Neural crest cell (in vitro differentiated cells): ENCODE measurements around the gene NCBP3. TPM values are rescaled to one million over a fixed set of nuclear protein-coding genes. Genes with fewer than 3 reads are reported as not detected.

Experiments used
- DNase-seq: peaks from one replicate; pipeline ENCODE4 v3.0.0; 2021; ENCODE audit warnings: low read depth, mixed read lengths, low spot score
- H3K27ac Mint-ChIP-seq: one replicate; pipeline ENCODE4 v1.8.0; 2021; ENCODE audit warnings: mild to moderate bottlenecking, mixed read lengths; ENCODE audit not compliant: unreplicated experiment
- H3K27me3 Mint-ChIP-seq: 2 replicates; pipeline ENCODE4 v1.8.0; 2021; ENCODE audit warnings: low read depth, mild to moderate bottlenecking, mixed read lengths
- H3K36me3 Mint-ChIP-seq: 2 replicates; pipeline ENCODE4 v1.8.0; 2021; ENCODE audit warnings: low read depth, mild to moderate bottlenecking, mixed read lengths
- H3K4me1 Mint-ChIP-seq: 2 replicates; pipeline ENCODE4 v1.8.0; 2021; ENCODE audit warnings: mixed read lengths
- H3K4me3 Mint-ChIP-seq: one replicate; pipeline ENCODE4 v1.8.0; 2021; ENCODE audit warnings: mild to moderate bottlenecking, mixed read lengths
- H3K9me3 Mint-ChIP-seq: 2 replicates; pipeline ENCODE4 v1.8.0; 2021; ENCODE audit warnings: mixed read lengths
- total RNA-seq: library from RNA; stranded (reverse); gene quantifications from 2 replicates; pipeline ENCODE4 v1.2.1, GENCODE V29; 2021
- TF ChIP-seq, protein P1 (sequence below): fragments of 200-600 bp; sonication (generic); conservative IDR thresholded peaks from 2 replicates; pipeline ENCODE4 v1.5.0; 2021; ENCODE audit warnings: antibody characterized with exemption, mild to moderate bottlenecking

The NCBP3 gene
- total RNA-seq, 1 donor from 2014 or later, result 61.5 TPM

GRCh38 chr17:3885970-3886369, 39.9 kb upstream of the NCBP3 start:
- DNase-seq, result no peak
- peaks cover 12% of the 10 kb centered on the region for H3K4me1 Mint-ChIP-seq
- no peak overlapping the region for H3K4me3 Mint-ChIP-seq
- no peaks in the 10 kb centered on the region for H3K9me3 Mint-ChIP-seq
- TF ChIP-seq, protein P1, sequence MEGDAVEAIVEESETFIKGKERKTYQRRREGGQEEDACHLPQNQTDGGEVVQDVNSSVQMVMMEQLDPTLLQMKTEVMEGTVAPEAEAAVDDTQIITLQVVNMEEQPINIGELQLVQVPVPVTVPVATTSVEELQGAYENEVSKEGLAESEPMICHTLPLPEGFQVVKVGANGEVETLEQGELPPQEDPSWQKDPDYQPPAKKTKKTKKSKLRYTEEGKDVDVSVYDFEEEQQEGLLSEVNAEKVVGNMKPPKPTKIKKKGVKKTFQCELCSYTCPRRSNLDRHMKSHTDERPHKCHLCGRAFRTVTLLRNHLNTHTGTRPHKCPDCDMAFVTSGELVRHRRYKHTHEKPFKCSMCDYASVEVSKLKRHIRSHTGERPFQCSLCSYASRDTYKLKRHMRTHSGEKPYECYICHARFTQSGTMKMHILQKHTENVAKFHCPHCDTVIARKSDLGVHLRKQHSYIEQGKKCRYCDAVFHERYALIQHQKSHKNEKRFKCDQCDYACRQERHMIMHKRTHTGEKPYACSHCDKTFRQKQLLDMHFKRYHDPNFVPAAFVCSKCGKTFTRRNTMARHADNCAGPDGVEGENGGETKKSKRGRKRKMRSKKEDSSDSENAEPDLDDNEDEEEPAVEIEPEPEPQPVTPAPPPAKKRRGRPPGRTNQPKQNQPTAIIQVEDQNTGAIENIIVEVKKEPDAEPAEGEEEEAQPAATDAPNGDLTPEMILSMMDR, result no peak
- peaks cover 11% of the 10 kb centered on the region for H3K27me3 Mint-ChIP-seq
- H3K36me3 Mint-ChIP-seq, result no peaks in the 10 kb centered on the region
- no peak overlapping the region for H3K27ac Mint-ChIP-seq

DNA sequence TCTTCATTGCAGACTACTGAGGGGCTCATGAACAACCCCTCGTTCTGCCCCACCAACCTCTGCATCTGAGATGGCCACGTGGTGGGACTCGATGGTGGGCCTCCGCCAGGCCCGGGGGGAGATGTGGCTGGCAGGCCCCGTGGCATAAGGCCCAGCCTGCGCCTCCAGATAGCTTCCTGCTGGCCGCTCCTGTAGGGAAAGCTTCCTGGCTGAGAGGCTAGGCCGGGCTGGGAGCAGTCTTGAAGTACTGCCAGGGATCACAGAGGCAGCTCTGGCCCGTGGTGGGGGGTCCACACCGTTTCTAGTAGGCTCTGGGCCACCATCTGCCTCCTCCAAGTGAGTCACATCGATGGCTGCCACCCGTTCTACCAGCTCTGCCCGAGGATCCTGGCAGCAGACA, 39.2 kb upstream of the NCBP3 start:
- TF ChIP-seq, protein P1, result no peak
- H3K27ac Mint-ChIP-seq, result no peak overlapping the region
- H3K9me3 Mint-ChIP-seq, result no peaks in the 10 kb centered on the region
- peaks cover 4% of the 10 kb centered on the region for H3K27me3 Mint-ChIP-seq
- H3K4me1 Mint-ChIP-seq, result peaks cover 6% of the 10 kb centered on the region
- H3K36me3 Mint-ChIP-seq, result no peaks in the 10 kb centered on the region
- DNase-seq, result no peak
- no peak overlapping the region for H3K4me3 Mint-ChIP-seq

DNA sequence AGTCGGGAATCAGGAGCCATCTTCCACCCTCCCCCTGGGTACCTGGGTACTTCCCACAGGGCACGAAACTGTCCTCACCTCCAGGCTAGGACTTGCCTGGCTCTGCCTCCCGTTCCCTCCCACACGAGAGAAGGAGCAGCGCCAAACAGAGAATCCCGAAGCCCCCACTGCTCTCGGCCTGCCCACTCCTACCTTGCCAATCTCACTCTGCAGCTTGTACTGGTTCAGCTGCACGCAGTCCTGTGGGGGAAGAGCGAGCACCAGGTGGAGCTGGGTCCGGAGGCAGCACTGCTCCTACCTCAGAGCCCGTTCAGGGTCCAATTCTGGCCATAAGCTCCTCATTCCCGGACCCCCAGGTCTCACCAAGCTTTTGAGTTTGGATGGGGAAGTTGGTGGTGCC, 38.1 kb upstream of the NCBP3 start:
- Mint-ChIP-seq H3K27ac (no peak overlapping the region), H3K27me3 (peaks cover under 1% of the 10 kb centered on the region), H3K4me1 (peaks cover 14% of the 10 kb centered on the region), H3K4me3 (no peak overlapping the region), H3K36me3 (no peaks in the 10 kb centered on the region), H3K9me3 (no peaks in the 10 kb centered on the region)
- no peak for DNase-seq
- TF ChIP-seq, protein P1, result no peak

- Mint-ChIP-seq H3K36me3 (no peaks in the 10 kb centered on the region), H3K9me3 (no peaks in the 10 kb centered on the region), H3K4me1 (peaks cover 16% of the 10 kb centered on the region), H3K27me3 (no peaks in the 10 kb centered on the region), H3K4me3 (no peak overlapping the region), H3K27ac (no peak overlapping the region)
- DNase-seq, result no peak
- TF ChIP-seq, protein P1, result no peak
These were observed 36.2 kb upstream of the NCBP3 start for GRCh38 chr17:3882276-3882675.

- peaks cover 16% of the 10 kb centered on the region for H3K4me1 Mint-ChIP-seq
- H3K27ac Mint-ChIP-seq, result no peak overlapping the region
- TF ChIP-seq, protein P1, result no peak
- no peaks in the 10 kb centered on the region for H3K9me3 Mint-ChIP-seq
- no peak for DNase-seq
- no peak overlapping the region for H3K4me3 Mint-ChIP-seq
- no peaks in the 10 kb centered on the region for H3K27me3 Mint-ChIP-seq
- H3K36me3 Mint-ChIP-seq, result no peaks in the 10 kb centered on the region
These were observed 34.9 kb upstream of the NCBP3 start for GRCh38 chr17:3880983-3881382.
